T-helper 22 cell (primary cell): Measurements from ENCODE around the gene PEX11G.

Source experiments
- DNase-seq: peaks from one replicate; pipeline ENCODE4 v3.0.0-alpha.2; 2020; ENCODE audit warnings: low read depth

PEX11G gene

DNA sequence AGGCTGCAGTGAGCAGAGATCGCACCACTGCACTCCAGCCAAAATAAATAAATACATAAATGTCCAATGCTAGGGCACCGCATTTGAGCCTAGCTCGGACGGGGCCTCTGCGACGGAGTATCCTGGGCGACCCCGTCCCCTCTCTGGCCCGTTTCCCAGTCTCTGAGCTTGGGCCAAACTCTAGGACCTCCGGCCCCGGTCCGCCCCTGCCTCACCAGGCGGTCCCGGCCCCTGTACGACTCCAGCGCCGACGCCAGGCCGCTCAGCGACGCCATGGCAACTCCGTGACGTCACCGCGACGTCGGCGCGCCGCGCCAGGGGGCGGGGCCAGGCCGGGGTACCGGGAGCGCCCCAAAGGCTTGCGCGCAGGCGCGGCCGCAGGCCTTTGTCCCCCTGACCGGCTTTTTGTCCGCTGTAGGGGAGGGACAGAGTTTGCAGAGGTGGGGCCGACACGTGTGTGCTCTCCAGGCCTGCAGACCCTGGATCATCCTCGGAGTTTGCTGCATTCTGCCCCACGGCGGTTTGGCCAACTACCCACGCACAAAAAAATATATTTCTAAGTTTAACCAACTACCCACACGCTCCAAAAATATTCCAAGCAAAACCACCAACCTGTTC is at the start of gene PEX11G:
TSS of gene PEX11G (minus strand) at position 300 of the 618 bp plus-strand sequence. CDS start at position 275, 25 bp downstream.
- peak; percentile 73 for DNase-seq

DNA sequence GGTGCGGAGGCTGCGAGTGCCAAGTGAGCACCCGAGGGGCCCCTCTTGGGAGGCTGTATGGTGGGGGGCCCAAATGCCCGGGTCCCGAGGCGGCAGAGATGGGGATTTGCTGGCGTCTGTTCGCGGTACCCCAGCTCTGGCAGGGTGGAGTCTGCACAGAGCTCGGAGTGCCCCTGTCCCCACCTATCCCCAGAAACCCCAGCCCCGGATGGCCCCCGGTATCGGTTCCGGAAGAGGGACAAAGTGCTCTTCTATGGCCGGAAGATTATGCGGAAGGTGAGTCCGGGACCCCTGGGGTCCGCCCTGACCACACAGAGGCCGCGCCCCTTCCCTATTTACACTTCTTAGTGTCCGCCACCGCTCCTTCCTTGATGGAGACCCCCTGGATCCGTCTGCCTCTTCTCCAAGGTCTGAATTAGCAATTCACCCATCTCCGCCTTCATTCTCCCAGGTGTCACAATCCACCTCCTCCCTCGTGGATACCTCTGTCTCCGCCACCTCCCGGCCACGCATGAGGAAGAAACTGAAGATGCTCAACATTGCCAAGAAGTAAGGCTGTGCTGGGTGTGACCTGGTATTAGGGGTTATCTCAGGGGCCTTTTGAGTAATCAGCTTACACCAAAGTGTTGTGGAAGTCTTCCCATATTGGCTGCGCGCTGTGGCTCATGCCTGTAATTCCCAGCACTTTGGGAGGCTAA is 47.3 kb upstream of the PEX11G start:
- DNase-seq = no peak

DNA sequence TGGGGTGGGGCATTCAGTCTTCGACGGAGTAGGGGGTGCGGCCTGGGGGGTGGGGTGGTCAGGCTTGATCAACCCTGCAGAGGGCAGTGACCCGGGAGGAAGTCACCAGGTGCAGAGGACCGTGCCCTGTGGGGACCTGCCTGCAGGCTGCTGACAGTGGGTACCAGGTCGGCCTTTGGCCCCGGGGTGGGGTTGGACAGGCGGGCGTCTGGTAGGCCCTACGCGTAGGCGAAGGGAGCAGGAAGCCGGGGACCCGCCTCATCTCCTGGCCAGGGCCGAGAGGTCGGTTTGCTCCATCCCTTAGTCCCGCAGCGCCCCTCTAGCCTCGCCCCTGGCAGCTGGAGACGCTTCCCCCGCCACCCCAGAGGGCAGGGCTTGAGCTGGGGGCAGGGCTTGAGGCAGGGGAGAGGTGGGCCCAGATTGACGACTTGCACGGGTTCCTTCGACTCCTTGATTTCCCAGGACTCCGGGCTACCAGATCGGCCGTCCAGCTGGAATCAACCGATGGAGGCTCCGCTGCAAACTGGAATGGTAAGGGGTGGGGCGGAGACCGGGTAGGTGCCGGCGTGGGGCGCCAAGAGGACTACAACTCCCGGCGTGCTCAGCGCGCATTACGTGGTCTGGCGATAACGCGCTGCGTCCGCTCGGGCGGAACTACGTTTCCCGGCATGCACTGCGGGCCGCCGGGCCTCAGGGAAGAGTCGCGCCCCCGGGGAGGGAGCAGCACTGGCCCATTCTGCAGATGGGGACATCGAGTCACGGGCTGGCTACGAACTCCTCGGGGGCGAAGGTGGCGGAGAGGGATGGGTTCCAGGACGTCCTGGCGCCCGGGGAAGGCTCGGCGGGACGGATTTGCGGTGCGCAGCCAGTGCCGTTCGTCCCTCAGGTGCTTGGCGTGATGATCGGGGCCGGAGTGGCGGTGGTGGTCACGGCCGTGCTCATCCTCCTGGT is 46.5 kb upstream of the PEX11G start, which contains the start of gene PNPLA6:
TSS of gene PNPLA6 (plus strand) at position 671 of the 951 bp plus-strand sequence. CDS start at position 743, 72 bp downstream.
- peak; percentile 85 for DNase-seq

DNA sequence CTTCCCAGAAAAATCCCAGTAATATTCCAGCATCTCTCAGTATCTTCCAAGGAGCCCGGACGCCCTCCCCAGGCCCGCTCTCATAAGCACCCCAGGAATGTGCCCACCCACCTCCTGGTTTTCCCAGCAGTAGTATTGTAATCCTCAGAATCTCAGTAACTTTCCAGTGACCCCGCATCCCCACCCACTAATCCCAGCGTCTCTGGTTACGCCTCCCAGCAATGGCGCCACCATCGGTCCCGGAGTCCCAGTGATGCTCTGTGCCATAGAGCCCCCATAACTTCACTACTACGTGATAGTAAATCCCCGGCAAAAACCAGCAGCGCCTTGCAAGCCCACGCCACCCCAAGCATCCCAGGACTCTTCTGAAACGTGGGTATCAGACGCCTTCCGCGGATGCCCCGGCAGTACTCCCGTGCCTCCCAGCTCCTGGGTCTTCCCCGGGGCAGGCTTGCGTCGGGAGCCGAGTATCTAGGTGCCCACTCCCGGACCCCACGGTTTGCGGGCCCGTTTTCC is 45.8 kb upstream of the PEX11G start:
- DNase-seq = no peak

DNA sequence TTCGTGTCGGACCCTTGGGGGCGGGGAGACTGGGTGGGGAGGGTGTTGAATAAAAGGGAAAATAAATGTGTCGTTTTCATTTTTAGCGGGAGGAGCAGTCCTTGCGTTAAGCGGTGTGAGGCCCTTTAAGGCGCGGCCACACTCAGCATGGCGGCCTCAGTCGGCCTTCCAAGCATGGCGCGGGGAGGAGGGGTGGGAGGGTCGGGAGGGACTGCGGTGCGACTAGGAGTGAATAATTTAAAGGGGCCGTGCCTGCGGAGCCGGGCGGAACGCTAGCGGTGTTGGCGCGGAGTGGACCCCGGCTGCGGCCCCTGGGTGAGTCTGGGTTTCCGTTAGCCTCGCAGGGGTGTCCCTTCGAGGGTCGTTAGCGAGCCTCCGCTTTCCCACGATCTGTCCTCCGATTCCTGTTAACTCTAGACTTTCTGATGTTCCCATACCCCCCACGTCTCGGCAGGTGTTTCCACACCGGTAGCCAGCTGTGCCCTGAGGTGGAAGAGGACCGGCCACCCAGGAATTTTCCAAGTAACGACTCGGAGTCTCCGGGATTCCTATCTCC is 45.2 kb upstream of the PEX11G start:
- DNase-seq = peak; percentile 78

DNA sequence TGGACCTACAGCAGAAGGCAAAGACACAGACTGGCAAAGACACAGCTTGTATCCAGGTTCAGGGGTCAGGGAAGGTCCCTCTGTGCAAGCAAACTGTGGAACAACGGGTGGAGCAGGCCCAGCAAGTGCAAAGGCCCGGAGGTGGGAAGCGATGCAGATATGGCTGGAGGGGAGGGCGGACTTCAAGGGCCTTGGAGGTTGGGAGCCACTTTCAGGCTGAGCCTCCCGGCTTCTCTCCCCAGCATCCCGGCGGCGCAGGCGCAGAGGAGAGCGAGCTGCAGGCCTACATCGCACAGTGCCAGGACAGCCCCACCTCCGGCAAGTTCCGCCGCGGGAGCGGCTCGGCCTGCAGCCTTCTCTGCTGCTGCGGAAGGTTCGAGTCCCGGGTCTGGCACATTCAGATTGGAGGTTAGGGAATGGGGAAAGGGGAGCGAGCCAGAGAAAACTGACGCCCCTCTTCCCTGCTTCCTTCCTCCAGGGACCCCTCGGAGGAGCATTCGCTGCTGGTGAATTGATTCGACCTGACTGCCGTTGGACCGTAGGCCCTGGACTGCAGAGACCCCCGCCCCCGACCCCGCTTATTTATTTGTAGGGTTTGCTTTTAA is 44.5 kb upstream of the PEX11G start:
- no peak for DNase-seq

DNA sequence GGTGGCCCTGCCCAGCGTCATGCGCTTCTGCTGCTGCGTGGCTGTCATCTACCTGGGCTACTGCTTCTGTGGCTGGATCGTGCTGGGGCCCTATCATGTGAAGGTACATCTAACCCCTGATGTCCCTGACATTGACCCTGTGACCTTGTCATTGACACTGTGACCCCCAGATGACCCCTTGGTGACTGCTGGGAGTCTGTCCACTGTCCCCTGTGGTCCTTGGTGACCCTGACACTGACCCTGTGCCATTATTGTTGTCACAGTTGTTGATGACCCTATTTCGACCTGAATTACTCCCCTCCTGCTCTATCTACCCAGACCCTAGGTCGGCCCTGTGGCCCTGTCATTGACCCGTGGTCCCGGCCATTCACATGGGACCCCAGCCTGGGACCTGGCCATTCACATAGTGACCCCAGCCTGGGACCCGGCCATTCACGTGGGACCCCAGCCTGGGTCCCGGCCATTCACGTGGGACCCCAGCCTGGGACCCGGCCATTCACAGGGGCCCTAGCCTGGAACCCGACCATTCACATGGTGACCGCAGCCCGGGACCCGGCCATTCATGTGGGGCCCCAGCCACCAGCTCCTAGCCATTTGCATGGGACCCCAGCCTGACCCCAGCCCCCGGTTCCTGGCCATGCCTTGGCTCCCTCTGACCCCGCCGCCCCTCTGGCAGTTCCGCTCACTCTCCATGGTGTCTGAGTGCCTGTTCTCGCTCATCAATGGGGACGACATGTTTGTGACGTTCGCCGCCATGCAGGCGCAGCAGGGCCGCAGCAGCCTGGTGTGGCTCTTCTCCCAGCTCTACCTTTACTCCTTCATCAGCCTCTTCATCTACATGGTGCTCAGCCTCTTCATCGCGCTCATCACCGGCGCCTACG is 41.0 kb upstream of the PEX11G start:
- DNase-seq = no peak

DNA sequence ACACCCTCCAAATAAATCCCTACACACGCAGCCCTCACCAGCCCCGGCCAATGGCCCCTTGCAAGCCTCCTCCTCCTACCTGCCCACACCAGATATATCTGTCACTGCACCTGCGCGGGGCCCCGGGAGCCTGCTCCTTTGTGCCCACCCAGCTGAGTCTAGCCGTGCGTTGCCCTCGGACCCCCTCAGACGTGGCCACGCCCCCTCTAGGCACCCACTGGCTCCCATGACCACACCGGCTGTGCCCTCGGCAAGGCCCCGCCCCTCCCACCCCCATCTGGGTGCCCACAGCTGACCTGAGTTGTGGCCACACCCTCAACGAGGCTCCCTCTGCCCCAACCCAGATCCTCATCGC is 40.4 kb upstream of the PEX11G start:
- DNase-seq = no peak

DNA sequence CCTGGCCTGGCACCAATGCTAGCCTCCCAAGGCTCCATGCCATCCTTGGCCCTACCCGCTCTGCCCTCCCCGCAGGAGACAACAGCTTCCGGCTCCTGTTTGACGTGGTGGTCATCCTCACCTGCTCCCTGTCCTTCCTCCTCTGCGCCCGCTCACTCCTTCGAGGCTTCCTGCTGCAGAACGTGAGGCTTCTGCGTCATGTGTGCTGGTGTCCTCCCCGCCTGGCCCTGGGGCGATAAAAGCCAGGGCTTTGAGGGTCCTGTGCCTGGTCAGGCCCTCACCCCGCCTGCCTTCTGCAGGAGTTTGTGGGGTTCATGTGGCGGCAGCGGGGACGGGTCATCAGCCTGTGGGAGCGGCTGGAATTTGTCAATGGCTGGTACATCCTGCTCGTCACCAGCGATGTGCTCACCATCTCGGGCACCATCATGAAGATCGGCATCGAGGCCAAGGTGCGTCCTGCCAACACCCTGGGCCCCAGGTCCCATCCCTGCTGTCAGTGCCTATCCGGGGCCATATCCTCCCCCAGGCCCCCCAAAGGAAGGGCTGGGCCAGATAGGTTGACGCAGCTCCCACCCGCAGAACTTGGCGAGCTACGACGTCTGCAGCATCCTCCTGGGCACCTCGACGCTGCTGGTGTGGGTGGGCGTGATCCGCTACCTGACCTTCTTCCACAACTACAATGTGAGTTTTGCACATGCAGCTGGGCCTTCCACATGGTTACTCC is 39.8 kb upstream of the PEX11G start:
- no peak for DNase-seq

DNA sequence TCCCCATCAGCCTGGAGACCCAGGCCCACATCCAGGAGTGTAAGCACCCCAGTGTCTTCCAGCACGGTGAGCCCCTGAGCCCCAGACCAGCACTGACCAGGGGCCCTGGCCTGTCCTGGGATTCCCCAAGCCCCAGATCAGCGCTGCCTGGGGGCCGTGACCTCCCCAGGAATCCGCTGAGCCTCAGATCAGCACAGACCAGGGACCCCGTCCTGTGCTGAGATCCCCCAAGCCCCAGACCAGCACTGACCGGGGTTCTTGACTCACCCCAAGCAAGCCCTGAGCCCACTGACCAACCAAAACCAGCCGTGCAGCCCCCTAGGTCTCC is 39.3 kb upstream of the PEX11G start:
- no peak for DNase-seq

DNA sequence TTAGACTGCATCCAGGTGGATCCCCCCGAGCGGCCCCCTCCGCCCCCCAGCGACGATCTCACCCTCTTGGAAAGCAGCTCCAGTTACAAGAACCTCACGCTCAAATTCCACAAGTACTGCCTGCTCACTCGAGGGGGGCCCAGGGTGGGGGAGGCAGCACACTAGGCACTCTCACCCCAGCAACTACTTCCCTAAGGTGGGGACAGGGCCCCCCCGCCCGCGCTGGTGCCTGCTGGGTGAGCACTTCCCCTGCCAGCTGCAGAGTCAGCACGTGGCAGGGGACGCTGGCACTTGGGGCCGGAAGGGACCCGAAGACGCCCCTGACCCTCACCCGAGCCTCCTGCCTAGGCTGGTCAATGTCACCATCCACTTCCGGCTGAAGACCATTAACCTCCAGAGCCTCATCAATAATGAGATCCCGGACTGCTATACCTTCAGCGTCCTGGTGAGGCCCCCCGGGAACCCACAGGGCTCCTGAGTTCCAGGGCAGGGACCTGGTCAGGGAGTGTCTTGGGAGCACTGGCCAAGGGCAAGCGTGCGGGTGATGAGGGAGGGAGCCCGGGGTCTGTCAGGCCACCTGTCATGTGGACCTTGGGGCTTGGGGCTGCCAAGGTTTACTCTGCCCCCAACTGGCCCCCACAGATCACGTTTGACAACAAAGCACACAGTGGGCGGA is 38.8 kb upstream of the PEX11G start:
- no peak for DNase-seq

DNA sequence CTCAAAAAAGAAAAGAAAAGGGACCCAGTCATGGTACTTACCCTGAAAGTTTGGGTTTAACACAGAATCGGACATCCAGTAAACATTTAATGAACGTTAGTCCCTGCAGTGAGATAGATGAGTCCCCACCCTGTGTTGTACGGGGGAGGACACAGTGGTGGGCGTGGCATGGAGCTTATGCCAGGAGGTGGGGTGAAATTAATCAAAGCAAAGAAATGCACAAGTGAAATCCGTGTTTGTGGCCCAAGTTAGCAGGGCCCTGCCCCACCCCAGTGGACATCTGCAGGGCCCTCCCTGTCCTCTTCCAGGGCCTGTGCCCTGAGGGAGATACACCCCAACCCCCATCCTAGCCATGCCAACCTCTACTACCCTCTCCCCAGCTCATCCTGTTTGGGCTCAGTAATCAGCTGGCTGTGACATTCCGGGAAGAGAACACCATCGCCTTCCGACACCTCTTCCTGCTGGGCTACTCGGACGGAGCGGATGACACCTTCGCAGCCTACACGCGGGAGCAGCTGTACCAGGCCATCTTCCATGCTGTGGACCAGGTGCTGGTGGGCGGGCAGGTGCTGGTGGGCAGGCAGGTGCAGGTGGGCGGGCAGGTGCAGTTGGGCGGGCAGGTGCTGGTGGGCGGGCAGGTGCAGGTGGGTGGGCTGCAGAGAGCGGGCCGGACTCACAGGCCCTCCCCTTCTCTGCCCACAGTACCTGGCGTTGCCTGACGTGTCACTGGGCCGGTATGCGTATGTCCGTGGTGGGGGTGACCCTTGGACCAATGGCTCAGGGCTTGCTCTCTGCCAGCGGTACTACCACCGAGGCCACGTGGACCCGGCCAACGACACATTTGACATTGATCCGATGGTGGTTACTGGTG is 37.5 kb upstream of the PEX11G start:
- DNase-seq = no peak

DNA sequence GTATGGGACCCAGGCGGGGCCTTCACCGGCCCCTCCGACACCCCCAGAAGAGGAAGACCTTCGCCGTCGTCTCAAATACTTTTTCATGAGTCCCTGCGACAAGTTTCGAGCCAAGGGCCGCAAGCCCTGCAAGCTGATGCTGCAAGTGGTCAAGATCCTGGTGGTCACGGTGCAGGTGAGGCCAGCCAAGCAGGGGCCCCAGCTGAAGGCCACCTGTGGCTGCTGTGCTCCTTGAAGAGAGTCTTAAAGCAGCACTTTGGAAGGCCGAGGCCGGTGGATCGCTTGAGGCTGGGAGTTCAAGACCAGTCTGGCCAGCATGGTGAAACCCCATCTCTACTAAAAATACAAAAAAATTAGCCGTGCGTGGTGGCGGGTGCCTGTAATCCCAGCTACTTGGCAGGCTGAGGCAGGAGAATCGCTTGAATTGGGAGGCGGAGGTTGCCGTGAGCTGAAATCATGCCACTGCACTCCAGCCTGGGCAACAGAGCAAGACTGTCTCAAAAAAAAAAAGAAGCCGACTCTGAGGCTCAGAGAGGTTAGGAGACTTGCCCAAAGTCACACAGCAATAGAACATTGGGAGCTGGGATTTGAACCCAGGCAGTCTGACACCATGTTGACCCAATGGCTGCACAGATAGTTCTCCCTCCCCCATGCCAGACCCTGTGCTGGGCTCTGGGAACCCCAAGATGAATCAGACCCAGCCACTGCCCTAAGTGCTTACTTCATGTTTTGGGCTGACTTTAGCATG is 36.3 kb upstream of the PEX11G start:
- no peak for DNase-seq

DNA sequence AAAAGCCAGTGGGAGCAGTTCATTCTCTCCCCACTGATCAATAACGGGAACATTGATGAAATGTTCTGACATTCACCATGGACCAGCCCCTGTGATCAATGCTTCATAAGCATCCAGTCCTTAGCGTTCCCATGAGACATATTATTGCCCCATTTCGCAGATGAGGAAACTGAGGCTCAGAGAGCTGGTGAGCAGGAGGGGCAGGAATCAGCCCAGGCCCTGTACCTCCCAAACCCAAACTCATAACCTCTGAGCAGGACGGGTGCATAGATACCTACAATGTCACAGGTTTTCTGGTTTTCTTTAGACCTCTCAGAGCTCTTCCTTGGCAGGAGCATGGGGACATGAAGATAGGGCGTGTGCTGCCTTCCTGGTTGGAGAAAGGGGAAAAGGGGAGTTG is 35.7 kb upstream of the PEX11G start:
- no peak for DNase-seq

DNA sequence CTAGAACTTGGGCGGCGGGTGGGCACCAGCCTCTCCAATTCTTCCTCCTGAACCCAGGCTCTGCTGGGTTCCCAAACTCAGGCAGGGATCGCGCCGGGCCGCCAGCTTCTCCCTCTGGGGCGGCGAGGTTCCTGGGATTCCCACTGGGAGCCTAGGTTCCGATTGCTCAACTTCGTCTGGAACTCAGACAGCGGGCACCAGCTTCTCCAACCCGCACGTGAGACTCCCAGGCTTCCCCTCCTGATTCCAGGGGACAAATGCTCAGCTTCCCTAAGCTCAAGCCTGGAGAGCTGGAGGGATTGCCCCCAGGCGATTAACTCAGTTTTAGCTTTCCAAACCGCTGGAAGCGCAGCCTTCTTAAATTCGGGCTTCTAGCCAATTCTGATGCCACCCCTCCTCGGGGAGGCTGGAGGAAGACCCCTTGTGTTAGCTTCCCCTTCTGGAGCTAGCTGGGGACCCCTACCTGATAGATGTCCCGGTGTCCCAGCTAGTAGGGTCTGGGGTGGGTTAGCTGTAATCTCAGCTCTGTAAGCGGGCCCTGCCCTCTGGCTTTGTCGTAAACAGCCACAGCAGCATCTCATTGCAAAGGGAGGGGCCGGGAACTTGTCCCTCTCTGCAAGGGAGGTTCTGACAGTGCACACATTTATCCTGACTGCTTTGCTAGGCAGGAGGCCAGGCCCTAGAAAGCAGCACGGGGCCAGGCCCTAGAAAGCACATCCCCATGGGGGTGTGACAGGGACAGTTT is 34.3 kb upstream of the PEX11G start:
- no peak for DNase-seq

DNA sequence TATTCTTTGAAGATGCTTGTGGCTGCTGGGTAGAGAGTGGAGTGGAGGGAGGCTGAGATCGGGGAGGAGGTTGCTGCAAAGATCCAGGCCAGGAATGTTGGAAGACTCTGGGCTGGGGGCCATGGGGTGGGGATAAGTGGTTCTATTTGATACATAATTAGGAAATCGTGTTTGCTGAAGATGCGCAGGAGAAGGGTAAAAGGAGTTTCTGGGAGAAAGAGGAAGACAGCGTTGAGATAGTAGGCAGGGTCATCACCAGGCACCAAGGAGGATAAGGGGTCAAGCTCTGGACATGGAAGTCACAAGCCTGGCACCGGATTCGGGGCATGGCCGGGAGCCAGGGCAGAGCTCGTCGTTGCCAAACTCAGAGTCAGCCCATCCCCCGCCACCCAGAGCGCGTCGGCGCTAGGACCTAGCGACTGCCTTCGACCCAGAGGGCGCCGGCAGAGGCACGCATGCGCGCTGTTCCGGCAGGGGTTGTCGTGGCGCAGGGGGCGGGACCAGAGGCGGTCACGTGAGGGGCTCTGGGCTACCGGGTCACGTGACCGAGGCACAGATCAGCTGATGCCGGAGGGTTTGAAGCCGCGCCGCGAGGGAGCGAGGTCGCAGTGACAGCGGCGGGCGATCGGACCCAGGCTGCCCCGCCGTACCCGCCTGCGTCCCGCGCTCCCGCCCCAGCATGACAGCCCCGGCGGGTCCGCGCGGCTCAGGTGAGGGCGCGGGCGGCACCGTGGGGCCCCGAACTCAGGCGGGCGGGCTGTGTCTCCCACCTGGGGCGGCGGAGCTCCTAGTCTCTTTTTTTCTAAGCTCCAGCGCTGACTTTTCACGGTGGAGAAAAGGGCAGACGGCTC is 33.5 kb upstream of the PEX11G start, which contains the start of gene MCOLN1:
TSS of gene MCOLN1 (plus strand) at position 553 of the 851 bp plus-strand sequence. CDS start at position 680, 127 bp downstream.
- DNase-seq = peak; percentile 99
